GM18505 (cell line): ENCODE measurements around the gene PRUNE1.

Source experiments
- ATAC-seq: cut with Tn5 transposase; IDR thresholded peaks from one replicate; pipeline ENCODE4 v1.9.1; 2021; ENCODE audit not compliant: unreplicated experiment
- POLR2A ChIP-seq: IDR thresholded peaks from 4 replicates; pipeline ENCODE4 v1.6.1; 2011; ENCODE audit warnings: borderline replicate concordance; ENCODE audit not compliant: insufficient read depth, insufficient read length; ENCODE audit errors: extremely low read depth

PRUNE1 gene

GRCh38 chr1:151008244-151009205, at the start of gene PRUNE1:
PRUNE1 (plus strand) TSS chr1:151008449; CDS start chr1:151008633, 184 bp downstream.
- peak; percentile 78 for ATAC-seq
- TF ChIP-seq POLR2A = peak; percentile 70

GRCh38 chr1:150960646-150961045, 47.6 kb upstream of the PRUNE1 start:
- no peak for TF ChIP-seq POLR2A
- ATAC-seq = no peak

DNA sequence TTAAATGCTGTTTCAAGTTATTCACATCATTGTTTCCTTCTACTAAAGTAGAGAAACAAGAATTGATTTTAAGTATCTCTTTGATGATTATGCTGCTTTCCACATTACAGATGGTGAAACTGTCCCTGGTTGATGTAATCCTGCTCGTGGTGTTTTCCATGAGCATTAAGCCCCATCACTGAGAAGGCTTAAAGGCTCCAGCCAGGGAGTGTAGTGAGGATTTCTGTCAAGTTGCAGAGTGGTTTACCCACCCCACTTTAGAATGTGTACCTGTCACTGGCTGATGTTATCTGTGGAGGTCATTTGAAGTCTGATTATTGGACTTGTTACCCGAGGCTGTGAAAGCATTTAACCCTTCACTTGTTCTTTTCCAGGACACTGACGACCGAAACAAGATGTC, 46.5 kb upstream of the PRUNE1 start:
- ATAC-seq = no peak
- TF ChIP-seq POLR2A = no peak

DNA sequence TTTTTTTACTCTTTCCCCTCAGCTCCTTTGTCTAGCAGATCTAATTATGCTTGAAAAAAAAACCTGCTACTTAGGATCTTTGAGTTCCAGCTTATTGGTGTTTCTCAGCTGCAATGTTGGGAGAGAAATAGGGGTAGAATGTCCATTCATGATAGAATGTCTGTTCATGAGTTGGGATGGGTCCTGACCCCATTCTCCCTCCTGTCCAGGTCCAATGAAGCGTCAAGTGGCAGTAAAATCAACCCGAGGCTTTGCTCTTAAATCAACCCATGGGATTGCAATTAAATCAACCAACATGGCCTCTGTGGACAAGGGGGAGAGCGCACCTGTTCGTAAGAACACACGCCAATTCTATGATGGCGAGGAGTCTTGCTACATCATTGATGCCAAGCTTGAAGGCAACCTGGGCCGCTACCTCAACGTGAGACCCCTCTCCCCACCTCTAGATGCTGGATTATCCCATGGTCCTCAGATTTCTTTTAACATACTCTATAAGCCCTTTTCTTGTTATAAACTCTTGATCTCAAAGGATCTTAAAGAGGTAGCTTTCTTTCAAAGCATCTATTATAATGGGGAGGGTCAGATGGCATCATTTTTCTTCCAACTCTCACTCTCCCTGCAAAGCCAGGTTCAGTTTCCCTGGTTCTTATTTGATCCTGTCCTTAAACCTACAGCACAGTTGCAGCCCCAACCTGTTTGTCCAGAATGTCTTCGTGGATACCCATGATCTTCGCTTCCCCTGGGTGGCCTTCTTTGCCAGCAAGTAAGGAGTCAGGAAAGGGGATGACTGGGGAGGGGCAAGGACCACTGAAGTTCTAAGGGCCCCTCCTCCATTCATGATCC, 44.7 kb upstream of the PRUNE1 start:
- no peak for ATAC-seq
- no peak for TF ChIP-seq POLR2A

DNA sequence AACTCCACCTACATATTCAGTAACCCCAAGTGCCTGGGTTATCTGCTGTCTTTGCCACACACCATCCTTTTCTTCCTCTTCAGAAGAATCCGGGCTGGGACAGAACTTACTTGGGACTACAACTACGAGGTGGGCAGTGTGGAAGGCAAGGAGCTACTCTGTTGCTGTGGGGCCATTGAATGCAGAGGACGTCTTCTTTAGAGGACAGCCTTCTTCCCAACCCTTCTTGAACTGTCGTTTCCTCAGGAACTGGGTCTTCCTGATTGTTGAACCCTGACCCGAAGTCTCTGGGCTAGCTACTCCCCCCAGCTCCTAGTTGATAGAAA, 44.1 kb upstream of the PRUNE1 start:
- no peak for ATAC-seq
- no peak for TF ChIP-seq POLR2A

- no peak for ATAC-seq
- TF ChIP-seq POLR2A = no peak
Observed at GRCh38 chr1:150965605-150966004, 42.6 kb upstream of the PRUNE1 start.

- TF ChIP-seq POLR2A = no peak
- ATAC-seq = no peak
Observed at GRCh38 chr1:150966011-150966410, 42.2 kb upstream of the PRUNE1 start.

DNA sequence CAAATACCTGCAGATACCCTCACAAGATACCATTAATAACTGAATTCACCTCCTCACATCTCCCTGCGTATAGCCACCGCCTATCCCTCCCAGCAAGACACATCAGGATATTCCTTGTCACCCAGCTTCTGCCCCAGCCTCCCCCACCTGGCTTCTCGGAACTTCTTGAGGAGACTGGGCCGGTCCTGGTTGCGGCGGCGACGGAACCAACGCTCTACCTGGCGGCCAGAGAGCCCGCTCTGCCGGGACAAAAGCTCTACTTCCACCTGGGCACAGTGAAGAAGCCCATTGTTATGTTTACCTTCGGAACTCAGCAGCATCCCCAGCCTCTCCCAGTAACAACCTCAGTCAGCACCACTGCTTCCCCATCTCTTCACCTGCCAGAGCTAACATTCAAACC, 40.3 kb upstream of the PRUNE1 start:
- no peak for TF ChIP-seq POLR2A
- no peak for ATAC-seq

GRCh38 chr1:150968491-150968890, 39.8 kb upstream of the PRUNE1 start:
- no peak for TF ChIP-seq POLR2A
- no peak for ATAC-seq

- no peak for ATAC-seq
- no peak for TF ChIP-seq POLR2A
Observed at GRCh38 chr1:150969626-150970025, 38.6 kb upstream of the PRUNE1 start.

GRCh38 chr1:150970808-150971582, 37.3 kb upstream of the PRUNE1 start:
- no peak for TF ChIP-seq POLR2A
- ATAC-seq = no peak

GRCh38 chr1:150971583-150972416, 36.4 kb upstream of the PRUNE1 start:
- ATAC-seq = no peak
- TF ChIP-seq POLR2A = no peak
